WERI-Rb-1 (cell line): ENCODE results near the gene TARM1.

Experiments
- DNase-seq: peaks from one replicate; pipeline ENCODE4 v3.0.0-alpha.2; 2020
- H3K27ac ChIP-seq: fragments of 250-450 bp; sonication (Bioruptor Pico); 2 replicates; pipeline ENCODE4 v1.5.1; 2020; ENCODE audit warnings: mild to moderate bottlenecking, moderate library complexity
- H3K27me3 ChIP-seq: fragments of 250-450 bp; sonication (Bioruptor Pico); 2 replicates; pipeline ENCODE4 v1.5.1; 2021; ENCODE audit warnings: mild to moderate bottlenecking, low read depth, moderate library complexity; ENCODE audit not compliant: insufficient read depth, severe bottlenecking
- H3K36me3 ChIP-seq: fragments of 250-450 bp; sonication (Bioruptor Pico); 2 replicates; pipeline ENCODE4 v1.5.1; 2020; ENCODE audit warnings: mild to moderate bottlenecking, moderate library complexity
- H3K4me3 ChIP-seq: 2 replicates; pipeline ENCODE4 v1.5.1; 2011; ENCODE audit warnings: low read depth, mild to moderate bottlenecking, control low read depth, low read length
- H3K9me3 ChIP-seq: fragments of 250-450 bp; sonication (Bioruptor Pico); 2 replicates; pipeline ENCODE4 v1.5.1; 2021; ENCODE audit warnings: mild to moderate bottlenecking, moderate library complexity; ENCODE audit not compliant: severe bottlenecking
- CTCF ChIP-seq: IDR thresholded peaks from 2 replicates; pipeline ENCODE4 v1.5.1; 2011; ENCODE audit warnings: low read depth, mild to moderate bottlenecking, control low read depth, inconsistent platforms, low read length

The TARM1 gene

DNA sequence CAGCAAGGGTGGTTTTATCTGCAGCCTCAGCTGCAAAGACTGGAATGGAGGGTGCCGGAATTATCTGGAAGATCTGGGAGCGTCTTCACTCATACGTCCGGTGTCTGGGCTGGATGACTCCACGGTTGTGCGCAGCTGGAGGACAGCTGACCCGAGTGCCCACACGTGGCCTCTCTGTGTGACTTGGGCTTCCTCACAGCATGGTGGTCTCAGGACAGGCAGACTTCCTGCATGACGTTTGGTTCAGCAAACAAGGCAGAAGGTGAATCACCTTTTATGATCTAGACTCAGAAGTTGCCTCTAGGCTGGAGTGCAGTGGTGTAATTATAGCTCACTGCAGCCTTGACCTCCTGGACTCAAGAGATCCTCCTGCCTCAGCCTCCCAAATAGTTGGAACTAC lies 56.5 kb downstream of the TARM1 start:
- TF ChIP-seq CTCF = no peak
- H3K27ac ChIP-seq = no peak overlapping the region
- peaks cover 2% of the 10 kb centered on the region for H3K9me3 ChIP-seq
- no peak for DNase-seq
- H3K4me3 ChIP-seq = no peak overlapping the region
- H3K27me3 ChIP-seq = peaks cover 39% of the 10 kb centered on the region
- no peaks in the 10 kb centered on the region for H3K36me3 ChIP-seq

GRCh38 chr19:54023191-54023590 lies 58.0 kb downstream of the TARM1 start:
- H3K9me3 ChIP-seq = no peaks in the 10 kb centered on the region
- no peak overlapping the region for H3K4me3 ChIP-seq
- H3K36me3 ChIP-seq = no peaks in the 10 kb centered on the region
- no peak for TF ChIP-seq CTCF
- no peak for DNase-seq
- peaks cover 27% of the 10 kb centered on the region for H3K27me3 ChIP-seq
- no peak overlapping the region for H3K27ac ChIP-seq

DNA sequence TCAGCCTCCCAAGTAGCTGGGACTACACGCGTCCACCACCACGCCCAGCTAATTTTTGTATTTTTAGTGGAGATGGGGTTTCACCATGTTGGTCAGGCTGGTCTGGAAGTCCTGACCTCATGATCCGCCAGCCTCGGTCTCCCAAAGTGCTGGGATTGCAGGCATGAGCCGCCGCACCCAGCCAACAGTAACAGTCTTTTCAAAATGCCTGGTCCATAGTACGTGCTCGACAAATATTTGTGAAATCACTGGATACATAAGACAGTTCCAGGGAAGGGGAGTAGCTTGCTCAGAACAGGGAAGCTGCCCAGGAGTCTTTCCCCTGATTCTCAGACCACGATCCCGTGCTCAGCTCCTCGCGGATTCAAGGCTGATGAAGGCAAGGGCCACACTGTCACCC lies 59.2 kb downstream of the TARM1 start:
- no peak overlapping the region for H3K27ac ChIP-seq
- no peak for TF ChIP-seq CTCF
- H3K27me3 ChIP-seq = peaks cover 22% of the 10 kb centered on the region
- H3K9me3 ChIP-seq = no peaks in the 10 kb centered on the region
- no peaks in the 10 kb centered on the region for H3K36me3 ChIP-seq
- no peak for DNase-seq
- no peak overlapping the region for H3K4me3 ChIP-seq

DNA sequence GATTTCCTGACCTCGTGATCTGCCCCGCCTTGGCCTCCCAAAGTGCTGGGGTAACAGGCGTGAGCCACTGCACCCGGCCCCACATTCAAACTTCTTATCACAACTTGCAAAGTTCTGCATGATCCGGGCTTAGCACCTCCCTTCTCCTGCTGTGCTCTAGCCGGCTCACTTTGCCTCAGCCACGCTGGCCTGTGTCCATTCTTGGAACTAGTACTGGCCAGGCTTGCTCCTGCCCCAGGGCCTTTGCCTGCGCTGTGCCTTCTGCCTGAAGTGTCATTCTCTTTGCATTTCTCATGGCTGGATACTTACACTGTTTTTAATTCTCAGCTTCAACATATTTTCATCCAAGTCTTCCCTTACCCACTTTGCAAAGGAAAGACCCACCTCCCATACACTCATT lies 59.8 kb downstream of the TARM1 start:
- Histone ChIP-seq H3K4me3 (no peak overlapping the region), H3K9me3 (no peaks in the 10 kb centered on the region), H3K36me3 (no peaks in the 10 kb centered on the region), H3K27ac (no peak overlapping the region), H3K27me3 (peaks cover 16% of the 10 kb centered on the region)
- DNase-seq = no peak
- no peak for TF ChIP-seq CTCF
